ENCODE measurements around the gene NHS. TPM values are rescaled to one million over a fixed set of nuclear protein-coding genes. Genes with fewer than 3 reads are reported as not detected.

The NHS gene
- total and polyA plus RNA-seq, 2 of the 13 experiments (the other 11 are each of a cell fraction or from before 2014, with no cell fraction given): 0.02 TPM; not detected in 1

DNA sequence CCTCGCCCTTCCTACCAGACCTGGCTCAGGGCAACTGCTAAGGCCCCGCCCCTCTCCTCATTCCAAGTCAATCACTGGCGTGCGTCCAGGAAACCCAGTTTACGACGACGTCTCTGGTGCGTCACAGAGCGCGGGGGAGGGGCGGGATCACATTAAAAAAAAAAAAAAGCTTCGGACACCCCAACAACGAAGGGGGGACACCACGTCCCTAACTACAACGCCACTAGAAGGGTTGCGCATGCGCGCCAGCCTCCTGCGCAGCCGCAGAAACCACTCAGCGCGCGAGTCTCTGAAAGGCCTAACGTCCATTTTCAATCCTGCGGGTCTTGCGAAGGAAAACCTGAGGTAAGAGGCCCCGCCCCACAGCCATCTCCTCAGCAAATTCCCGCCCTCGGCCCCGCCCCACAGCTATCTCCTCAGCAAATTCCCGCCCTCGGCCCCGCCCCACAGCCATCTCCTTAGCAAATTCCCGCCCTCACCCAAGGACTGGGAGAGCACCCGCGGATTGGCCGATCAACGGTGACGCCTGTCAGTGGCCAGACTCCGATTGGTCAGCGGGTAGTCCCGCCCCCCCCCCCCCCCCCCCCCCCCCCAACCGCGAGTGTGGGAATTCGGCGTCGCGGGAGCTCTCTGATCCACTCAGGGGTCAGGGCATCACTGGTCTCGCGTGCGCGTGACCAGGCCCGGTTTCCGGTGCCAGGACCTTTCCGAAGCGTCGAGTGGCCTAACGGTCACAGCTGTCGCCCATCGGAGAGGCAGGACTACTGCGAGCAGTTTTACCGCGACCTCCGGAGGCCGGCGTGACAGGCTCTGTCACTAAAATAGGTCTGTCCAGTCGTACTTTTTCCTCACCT is 362.1 kb downstream of the NHS start, which contains the start of gene SCML1 (continued):
- TF ChIP-seq, protein P1, sequence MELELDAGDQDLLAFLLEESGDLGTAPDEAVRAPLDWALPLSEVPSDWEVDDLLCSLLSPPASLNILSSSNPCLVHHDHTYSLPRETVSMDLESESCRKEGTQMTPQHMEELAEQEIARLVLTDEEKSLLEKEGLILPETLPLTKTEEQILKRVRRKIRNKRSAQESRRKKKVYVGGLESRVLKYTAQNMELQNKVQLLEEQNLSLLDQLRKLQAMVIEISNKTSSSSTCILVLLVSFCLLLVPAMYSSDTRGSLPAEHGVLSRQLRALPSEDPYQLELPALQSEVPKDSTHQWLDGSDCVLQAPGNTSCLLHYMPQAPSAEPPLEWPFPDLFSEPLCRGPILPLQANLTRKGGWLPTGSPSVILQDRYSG (CRISPR knock-in tag; IDR thresholded peaks at IDR 0.05): no peak
- TF ChIP-seq ZNF432 (CRISPR knock-in tag; IDR thresholded peaks at IDR 0.05; ENCODE audit: borderline replicate concordance) (no peak), ZSCAN22 (CRISPR knock-in tag; IDR thresholded peaks at IDR 0.05) (no peak), SSRP1 (CRISPR knock-in tag; IDR thresholded peaks at IDR 0.05) (no peak), ZNF552 (CRISPR knock-in tag; IDR thresholded peaks at IDR 0.05; ENCODE audit: borderline replicate concordance) (no peak), TAF1 (CRISPR knock-in tag; IDR thresholded peaks at IDR 0.05) (no peak), ZNF264 (CRISPR knock-in tag; IDR thresholded peaks at IDR 0.05) (no peak), BHLHE40 (IDR thresholded peaks at IDR 0.05; ENCODE audit: low read length) (peak; percentile 19; the same call in 1 of the 2 replicates), ZNF850 (CRISPR knock-in tag; conservative IDR thresholded peaks at IDR 0.05) (no peak), POLR2G (IDR thresholded peaks at IDR 0.05; ENCODE audit: low read depth, low read length) (peak; percentile 55; the same call in 1 of the 2 replicates), CAMTA2 (CRISPR knock-in tag; IDR thresholded peaks at IDR 0.05; ENCODE audit: borderline replicate concordance) (no peak), TARDBP (CRISPR knock-in tag; IDR thresholded peaks at IDR 0.05) (no peak), NFKBIZ (CRISPR knock-in tag; IDR thresholded peaks at IDR 0.05) (no peak), ZNF12 (CRISPR knock-in tag; IDR thresholded peaks at IDR 0.05) (no peak), ZNF143 (CRISPR knock-in tag; IDR thresholded peaks at IDR 0.05) (no peak), HNRNPH1 (optimal IDR thresholded peaks at IDR 0.05; ENCODE audit: low read depth, low read length) (no peak)
- TF ChIP-seq, protein P2, sequence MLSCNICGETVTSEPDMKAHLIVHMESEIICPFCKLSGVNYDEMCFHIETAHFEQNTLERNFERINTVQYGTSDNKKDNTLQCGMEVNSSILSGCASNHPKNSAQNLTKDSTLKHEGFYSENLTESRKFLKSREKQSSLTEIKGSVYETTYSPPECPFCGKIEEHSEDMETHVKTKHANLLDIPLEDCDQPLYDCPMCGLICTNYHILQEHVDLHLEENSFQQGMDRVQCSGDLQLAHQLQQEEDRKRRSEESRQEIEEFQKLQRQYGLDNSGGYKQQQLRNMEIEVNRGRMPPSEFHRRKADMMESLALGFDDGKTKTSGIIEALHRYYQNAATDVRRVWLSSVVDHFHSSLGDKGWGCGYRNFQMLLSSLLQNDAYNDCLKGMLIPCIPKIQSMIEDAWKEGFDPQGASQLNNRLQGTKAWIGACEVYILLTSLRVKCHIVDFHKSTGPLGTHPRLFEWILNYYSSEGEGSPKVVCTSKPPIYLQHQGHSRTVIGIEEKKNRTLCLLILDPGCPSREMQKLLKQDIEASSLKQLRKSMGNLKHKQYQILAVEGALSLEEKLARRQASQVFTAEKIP (CRISPR knock-in tag; IDR thresholded peaks at IDR 0.05; ENCODE audit: borderline replicate concordance): no peak
- TF ChIP-seq, protein P3, sequence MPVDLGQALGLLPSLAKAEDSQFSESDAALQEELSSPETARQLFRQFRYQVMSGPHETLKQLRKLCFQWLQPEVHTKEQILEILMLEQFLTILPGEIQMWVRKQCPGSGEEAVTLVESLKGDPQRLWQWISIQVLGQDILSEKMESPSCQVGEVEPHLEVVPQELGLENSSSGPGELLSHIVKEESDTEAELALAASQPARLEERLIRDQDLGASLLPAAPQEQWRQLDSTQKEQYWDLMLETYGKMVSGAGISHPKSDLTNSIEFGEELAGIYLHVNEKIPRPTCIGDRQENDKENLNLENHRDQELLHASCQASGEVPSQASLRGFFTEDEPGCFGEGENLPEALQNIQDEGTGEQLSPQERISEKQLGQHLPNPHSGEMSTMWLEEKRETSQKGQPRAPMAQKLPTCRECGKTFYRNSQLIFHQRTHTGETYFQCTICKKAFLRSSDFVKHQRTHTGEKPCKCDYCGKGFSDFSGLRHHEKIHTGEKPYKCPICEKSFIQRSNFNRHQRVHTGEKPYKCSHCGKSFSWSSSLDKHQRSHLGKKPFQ (CRISPR knock-in tag; IDR thresholded peaks at IDR 0.05; ENCODE audit: insufficient replicate concordance): no peak
- TF ChIP-seq, protein P4, sequence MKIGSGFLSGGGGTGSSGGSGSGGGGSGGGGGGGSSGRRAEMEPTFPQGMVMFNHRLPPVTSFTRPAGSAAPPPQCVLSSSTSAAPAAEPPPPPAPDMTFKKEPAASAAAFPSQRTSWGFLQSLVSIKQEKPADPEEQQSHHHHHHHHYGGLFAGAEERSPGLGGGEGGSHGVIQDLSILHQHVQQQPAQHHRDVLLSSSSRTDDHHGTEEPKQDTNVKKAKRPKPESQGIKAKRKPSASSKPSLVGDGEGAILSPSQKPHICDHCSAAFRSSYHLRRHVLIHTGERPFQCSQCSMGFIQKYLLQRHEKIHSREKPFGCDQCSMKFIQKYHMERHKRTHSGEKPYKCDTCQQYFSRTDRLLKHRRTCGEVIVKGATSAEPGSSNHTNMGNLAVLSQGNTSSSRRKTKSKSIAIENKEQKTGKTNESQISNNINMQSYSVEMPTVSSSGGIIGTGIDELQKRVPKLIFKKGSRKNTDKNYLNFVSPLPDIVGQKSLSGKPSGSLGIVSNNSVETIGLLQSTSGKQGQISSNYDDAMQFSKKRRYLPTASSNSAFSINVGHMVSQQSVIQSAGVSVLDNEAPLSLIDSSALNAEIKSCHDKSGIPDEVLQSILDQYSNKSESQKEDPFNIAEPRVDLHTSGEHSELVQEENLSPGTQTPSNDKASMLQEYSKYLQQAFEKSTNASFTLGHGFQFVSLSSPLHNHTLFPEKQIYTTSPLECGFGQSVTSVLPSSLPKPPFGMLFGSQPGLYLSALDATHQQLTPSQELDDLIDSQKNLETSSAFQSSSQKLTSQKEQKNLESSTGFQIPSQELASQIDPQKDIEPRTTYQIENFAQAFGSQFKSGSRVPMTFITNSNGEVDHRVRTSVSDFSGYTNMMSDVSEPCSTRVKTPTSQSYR (CRISPR knock-in tag; IDR thresholded peaks at IDR 0.05; ENCODE audit: borderline replicate concordance): peak; percentile 83; the same call in 1 of the 2 replicates
- TF ChIP-seq, protein P5, sequence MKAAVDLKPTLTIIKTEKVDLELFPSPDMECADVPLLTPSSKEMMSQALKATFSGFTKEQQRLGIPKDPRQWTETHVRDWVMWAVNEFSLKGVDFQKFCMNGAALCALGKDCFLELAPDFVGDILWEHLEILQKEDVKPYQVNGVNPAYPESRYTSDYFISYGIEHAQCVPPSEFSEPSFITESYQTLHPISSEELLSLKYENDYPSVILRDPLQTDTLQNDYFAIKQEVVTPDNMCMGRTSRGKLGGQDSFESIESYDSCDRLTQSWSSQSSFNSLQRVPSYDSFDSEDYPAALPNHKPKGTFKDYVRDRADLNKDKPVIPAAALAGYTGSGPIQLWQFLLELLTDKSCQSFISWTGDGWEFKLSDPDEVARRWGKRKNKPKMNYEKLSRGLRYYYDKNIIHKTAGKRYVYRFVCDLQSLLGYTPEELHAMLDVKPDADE (CRISPR knock-in tag; IDR thresholded peaks at IDR 0.05): no peak
